Measurements from ENCODE around the gene ARID1B.
A peak's percentile ranks its signal among the peaks of the same experiment; 100 is the strongest.

ARID1B gene

GRCh38 chr6:156854466-156855161 is 77.4 kb downstream of the ARID1B start:
- no peak for DNase-seq

- no peak for DNase-seq
These were observed 80.4 kb downstream of the ARID1B start for GRCh38 chr6:156857573-156857972.

GRCh38 chr6:156859686-156860085 is 82.5 kb downstream of the ARID1B start:
- DNase-seq: no peak

DNA sequence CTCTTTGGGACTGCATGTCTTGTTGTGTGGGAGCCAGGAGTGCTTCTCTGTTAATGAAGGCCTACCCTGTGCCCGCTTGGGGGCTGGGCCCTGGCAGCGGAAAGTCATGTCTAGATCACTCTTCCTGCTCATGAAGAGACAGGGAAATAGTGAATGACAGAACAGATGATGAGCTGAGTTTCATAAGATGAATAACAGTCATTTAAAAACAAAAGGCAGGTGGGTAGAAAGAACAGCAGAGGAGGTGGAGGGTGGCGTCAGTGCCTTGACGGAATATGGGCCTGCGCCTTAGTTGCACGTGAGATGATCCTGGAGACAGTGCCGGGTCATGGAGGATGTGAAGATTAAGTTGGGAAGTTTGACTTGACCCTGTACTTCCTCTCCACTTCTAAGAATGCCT is 85.5 kb downstream of the ARID1B start:
- no peak for DNase-seq

DNA sequence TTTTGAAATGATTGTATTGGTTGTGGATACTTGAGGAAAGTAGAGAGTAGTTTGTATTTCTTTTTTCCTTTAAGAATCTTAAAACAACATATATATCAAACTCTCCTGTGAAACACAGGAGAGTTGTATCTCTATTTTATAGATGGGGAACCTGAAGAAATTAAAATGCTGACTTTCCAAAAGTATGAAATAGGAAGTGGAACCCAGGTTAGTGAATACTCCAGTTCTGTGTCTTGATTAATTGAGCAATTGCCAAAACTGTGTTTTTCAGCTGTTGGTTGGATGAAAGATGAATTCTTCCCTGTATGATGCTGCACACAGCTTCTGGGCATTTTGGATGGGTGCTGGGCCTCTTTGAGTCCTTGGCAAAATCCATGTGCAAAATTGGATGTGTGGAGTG is 86.3 kb downstream of the ARID1B start:
- DNase-seq: no peak

- DNase-seq: no peak
These were observed 87.4 kb downstream of the ARID1B start for GRCh38 chr6:156864557-156864956.

DNA sequence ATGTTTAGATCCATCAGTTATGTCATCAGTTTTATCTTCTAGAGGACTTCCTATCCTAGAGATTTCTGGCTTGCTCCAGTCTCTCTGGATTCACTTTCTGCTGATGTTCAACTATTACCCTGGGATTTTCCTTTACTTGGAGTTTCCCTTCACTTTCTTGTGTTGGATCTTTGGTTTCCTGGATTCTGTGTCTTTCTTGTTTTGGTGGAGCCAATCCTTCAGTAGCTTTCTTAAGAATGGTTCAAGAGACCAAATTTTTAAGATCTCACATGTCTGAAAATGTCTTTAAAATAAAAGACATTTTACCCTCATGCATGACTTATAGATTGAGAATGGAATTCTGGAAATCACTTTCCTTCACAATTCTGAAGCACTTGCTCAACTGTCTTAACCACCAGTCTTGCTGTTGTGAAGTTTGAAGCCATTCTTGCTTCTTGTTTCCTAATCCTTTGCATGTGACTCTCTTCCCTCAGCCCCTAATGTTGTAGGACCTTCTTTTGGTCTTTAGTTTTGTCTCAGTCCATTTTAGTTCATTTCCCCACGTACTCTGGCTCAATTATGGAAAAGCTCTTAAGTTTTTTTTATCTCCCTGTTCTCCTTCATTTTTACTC is 87.9 kb downstream of the ARID1B start:
- DNase-seq: no peak

GRCh38 chr6:156866220-156867015 is 89.2 kb downstream of the ARID1B start:
- DNase-seq: no peak

DNA sequence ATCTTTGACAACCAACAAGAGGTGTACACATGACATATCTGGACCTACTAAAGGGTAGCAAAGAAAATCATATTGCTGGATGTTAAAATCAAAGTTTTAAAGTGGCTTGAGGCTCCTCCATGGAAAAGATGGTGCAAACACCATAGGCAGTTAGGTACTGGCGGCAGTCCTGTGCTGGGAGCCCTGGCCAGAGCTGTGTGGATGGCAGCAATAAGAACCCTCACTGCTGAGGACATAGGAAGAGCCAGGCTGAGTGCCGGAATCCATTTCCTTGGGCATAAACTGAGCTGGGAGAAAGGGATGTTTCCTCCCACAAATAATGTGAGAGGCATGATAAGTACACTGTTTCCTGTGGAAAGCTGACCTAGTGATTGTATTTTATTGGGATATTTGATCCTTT is 89.9 kb downstream of the ARID1B start:
- no peak for DNase-seq

GRCh38 chr6:156868385-156868784 is 91.2 kb downstream of the ARID1B start:
- DNase-seq: no peak

DNA sequence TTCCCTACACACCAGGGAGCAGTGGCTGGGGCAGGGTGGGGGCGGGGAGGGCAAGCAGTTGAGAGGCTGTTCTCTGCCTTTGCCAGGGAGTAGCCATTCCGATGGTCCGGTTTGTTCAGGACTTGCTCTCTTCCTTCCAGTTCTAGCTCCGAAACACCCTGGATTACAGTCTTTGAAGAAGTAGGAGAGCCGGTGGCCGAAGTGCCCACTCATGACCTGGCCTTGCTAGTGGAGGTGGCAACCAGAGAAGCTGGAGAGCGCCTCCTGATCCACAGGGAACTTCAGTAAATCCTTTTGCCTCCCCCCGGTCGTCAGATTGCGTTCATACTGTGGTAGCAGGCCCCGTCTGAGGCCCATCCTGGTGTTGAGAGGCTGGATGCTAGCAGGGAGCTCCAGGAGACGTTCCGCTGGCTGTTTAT is 92.8 kb downstream of the ARID1B start:
- no peak for DNase-seq

- no peak for DNase-seq
These were observed 93.9 kb downstream of the ARID1B start for GRCh38 chr6:156870924-156871539.

- DNase-seq: no peak
These were observed 95.7 kb downstream of the ARID1B start for GRCh38 chr6:156872903-156873302.

- DNase-seq: peak; percentile 39
These were observed 96.6 kb downstream of the ARID1B start for GRCh38 chr6:156873654-156874380.

GRCh38 chr6:156875062-156875461 is 97.9 kb downstream of the ARID1B start:
- no peak for DNase-seq

DNA sequence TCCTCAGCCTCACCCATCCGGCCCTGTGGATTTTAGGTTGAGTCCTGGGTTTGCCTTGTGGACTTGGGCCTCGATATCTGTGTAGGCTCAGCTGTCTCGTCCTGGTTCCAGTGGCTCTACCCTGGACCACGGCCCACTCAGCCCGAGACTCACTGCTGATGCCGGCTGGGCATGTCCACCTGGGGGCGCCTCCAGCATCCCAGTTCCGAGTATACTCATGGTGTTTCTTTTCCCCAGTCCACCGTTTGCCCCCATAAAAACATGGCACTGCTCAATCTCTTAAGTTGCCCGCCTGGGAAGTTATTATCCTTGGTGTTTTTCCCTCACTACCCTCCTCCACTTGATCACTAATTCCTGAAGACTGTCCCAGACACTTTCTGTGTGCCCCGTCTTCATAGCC is 99.1 kb downstream of the ARID1B start:
- DNase-seq: no peak

DNA sequence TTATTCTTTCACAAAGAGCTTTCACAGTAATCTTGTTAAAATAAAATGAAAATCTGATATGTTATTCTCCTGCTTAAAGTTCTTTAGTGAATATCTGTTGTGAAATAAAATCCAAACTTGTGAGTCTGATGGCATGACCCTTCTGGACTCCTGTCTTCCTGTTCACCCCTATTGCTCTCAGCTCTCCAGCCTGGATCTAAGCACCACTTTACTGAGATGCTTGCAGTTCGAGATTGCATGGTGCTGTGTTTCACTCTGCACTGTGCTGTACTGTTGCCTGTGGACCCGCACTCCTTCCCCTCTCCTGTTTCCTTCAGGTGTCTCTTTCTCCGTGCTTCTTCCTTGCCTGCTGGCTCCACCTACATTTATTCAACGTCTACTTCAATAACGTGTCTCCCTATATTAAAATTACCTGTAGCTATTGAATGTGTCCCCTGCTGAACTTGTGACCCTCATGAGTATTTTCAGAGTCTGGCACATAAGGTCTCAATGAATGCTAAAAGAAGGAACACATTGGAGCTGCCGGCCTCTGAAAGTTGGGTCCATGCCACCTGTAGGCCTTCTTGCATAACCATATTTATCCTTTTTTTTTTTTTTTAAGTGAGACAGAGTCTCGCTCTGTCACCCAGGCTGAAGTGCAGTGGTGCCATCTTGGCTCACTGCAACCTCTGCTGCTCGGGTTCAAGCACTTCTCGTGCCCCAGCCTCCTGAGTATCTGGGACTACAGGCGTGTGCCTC is 100.1 kb downstream of the ARID1B start:
- DNase-seq: no peak

GRCh38 chr6:156878681-156879080 is 101.5 kb downstream of the ARID1B start:
- DNase-seq: no peak

GRCh38 chr6:156879186-156879585 is 102.0 kb downstream of the ARID1B start:
- no peak for DNase-seq

DNA sequence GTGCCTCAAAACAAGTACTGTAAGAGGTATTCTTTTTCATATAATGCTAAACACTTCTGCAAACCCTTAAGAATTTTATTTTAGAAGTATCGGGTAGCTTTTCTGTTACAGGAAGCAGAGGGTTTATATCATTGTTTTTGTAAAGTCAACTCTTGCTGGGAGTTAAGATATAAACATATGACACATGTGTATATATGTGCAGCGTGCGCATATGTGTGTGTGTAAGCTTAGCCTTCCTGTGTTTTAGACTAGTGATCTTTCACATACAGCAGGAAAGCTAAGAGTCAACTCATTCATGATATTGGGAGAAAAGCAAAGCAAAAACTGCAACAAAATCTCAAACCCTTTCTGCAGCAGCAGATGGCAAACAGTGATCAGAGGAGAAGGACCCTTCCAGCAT is 102.4 kb downstream of the ARID1B start:
- no peak for DNase-seq

- DNase-seq: peak; percentile 13
These were observed 103.7 kb downstream of the ARID1B start for GRCh38 chr6:156880913-156881312.
